A549 (cell line): ENCODE results near the gene AGPAT2. TPM values are rescaled to one million over a fixed set of nuclear protein-coding genes. Genes with fewer than 3 reads are reported as not detected.

Experiments
- ATAC-seq, 2 experiments: fragments of 200-7000 bp in 1 of 2; fragments of >200 bp in 1 of 2; cut with Nextera tagmentation in 1 of 2; cut with Tn5 transposase in 1 of 2; 3 replicates each; pipeline versions ENCODE4 v1.8.0 to v1.9.1; 2018 to 2020; ENCODE audit warnings: mild to moderate bottlenecking in 1 of 2, moderate library complexity in 1 of 2
- CTCF ChIA-PET: fragments of 300-600 bp; sonication (Branson Sonifier 250); formaldehyde crosslinking; extraction: SDS; loops from one replicate; lab custom pipeline; 2021; ENCODE audit warnings: antibody characterized with exemption, inconsistent platforms; lab: Yijun Ruan, JAX
- POLR2A ChIA-PET: fragments of 350-600 bp; formaldehyde crosslinking; extraction: SDS; loops from one replicate; lab custom pipeline; 2021; ENCODE audit warnings: antibody characterized with exemption, inconsistent platforms; lab: Yijun Ruan, JAX
- DNase-seq, 2 experiments: peaks; one replicate each; pipeline versions ENCODE4 v3.0.0 to v3.0.0-alpha.2; 2011 to 2016; ENCODE audit warnings: low read depth in 1 of 2, low spot score in 1 of 2
- FAIRE-seq: peaks from 2 replicates; lab custom pipeline; 2011; peaks lifted over from hg19 to GRCh38; lab: Jason Lieb, UNC
- H3K27ac ChIP-seq, 2 experiments: fragments of >200 bp; sonication (Bioruptor Twin); formaldehyde crosslinking; 3 replicates each; pipeline ENCODE4 v1.5.1; 2016 to 2017
- H3K4me1 ChIP-seq: fragments of >200 bp; sonication (Bioruptor Twin); formaldehyde crosslinking; 3 replicates; pipeline ENCODE4 v1.6.1; 2016
- H3K4me2 ChIP-seq: fragments of >200 bp; sonication (Bioruptor Twin); formaldehyde crosslinking; 3 replicates; pipeline ENCODE4 v1.6.1; 2016
- H3K4me3 ChIP-seq: fragments of >200 bp; sonication (Bioruptor Twin); formaldehyde crosslinking; 3 replicates; pipeline ENCODE4 v1.5.1; 2016
- H3K9me3 ChIP-seq: fragments of >200 bp; sonication (Bioruptor Twin); formaldehyde crosslinking; 3 replicates; pipeline ENCODE4 v1.6.1; 2016
- BHLHE40 ChIP-seq: IDR thresholded peaks from 2 replicates; pipeline ENCODE4 v1.6.1; 2012; ENCODE audit warnings: low read depth, low read length, inconsistent platforms
- CEBPB ChIP-seq, 2 experiments: fragments of >200 bp in 1 of 2; sonication (Bioruptor Twin) in 1 of 2; formaldehyde crosslinking in 1 of 2; IDR thresholded peaks; 2 replicates each; pipeline ENCODE4 v1.6.1; 2012 to 2016
- CHD2 ChIP-seq: fragments of 150-350 bp; IDR thresholded peaks from 2 replicates; pipeline ENCODE4 v1.6.1; 2014; ENCODE audit warnings: low read length; ENCODE audit not compliant: partially characterized antibody
- E2F6 ChIP-seq: IDR thresholded peaks from 2 replicates; pipeline ENCODE4 v1.6.1; 2012; ENCODE audit warnings: low read depth, borderline replicate concordance
- ELK1 ChIP-seq: fragments of 150-350 bp; IDR thresholded peaks from 2 replicates; pipeline ENCODE4 v1.6.1; 2014; ENCODE audit warnings: low read depth, mild to moderate bottlenecking, low read length
- FOSB ChIP-seq: fragments of 250-450 bp; sonication (Bioruptor Pico); IDR thresholded peaks from 2 replicates; pipeline ENCODE4 v1.5.0; 2020; ENCODE audit warnings: mild to moderate bottlenecking, moderate library complexity
- FOSL2 ChIP-seq, 2 experiments: fragments of 450-650 bp in 1 of 2; fragments of >200 bp in 1 of 2; sonication (Bioruptor Twin) in 1 of 2; formaldehyde crosslinking; IDR thresholded peaks; 2 replicates each; pipeline versions ENCODE4 v1.5.0 to v1.6.1; 2016 to 2020; ENCODE audit warnings: mild to moderate bottlenecking in 1 of 2, moderate library complexity in 1 of 2
- HES2 ChIP-seq: fragments of >200 bp; sonication (Bioruptor Twin); formaldehyde crosslinking; IDR thresholded peaks from 2 replicates; pipeline ENCODE4 v1.6.1; 2016
- HEYL ChIP-seq: fragments of 250-450 bp; sonication (Bioruptor Pico); IDR thresholded peaks from 2 replicates; pipeline ENCODE4 v1.8.0; 2021; ENCODE audit warnings: mild to moderate bottlenecking, moderate library complexity
- HMGXB4 ChIP-seq: fragments of 250-450 bp; sonication (Bioruptor Pico); IDR thresholded peaks from 2 replicates; pipeline ENCODE4 v1.5.0; 2021; ENCODE audit warnings: mild to moderate bottlenecking, moderate library complexity, borderline replicate concordance
- HOXB13 ChIP-seq: fragments of 250-450 bp; sonication (Bioruptor Pico); IDR thresholded peaks from 2 replicates; pipeline ENCODE4 v1.5.0; 2020; ENCODE audit warnings: low read depth, mild to moderate bottlenecking, moderate library complexity
- JUN ChIP-seq, 2 experiments: fragments of >200 bp; sonication (Bioruptor Twin); formaldehyde crosslinking; IDR thresholded peaks; 2 replicates in 1 of 2; 3 replicates in 1 of 2; pipeline ENCODE4 v1.6.1; 2016 to 2017
- JUNB ChIP-seq: fragments of >200 bp; sonication (Bioruptor Twin); formaldehyde crosslinking; IDR thresholded peaks from 2 replicates; pipeline ENCODE4 v1.6.1; 2016
- KDM1A ChIP-seq: fragments of 200-600 bp; sonication (generic); IDR thresholded peaks from 2 replicates; pipeline ENCODE4 v1.6.1; 2016; ENCODE audit warnings: low read depth, mild to moderate bottlenecking
- MAFK ChIP-seq: fragments of 450-650 bp; IDR thresholded peaks from 2 replicates; pipeline ENCODE4 v1.6.1; 2014; ENCODE audit not compliant: partially characterized antibody
- POLR2AphosphoS2 ChIP-seq: conservative IDR thresholded peaks from 2 replicates; pipeline ENCODE4 v1.6.1; 2012; ENCODE audit warnings: low read length, improper control_type of control experiment, inconsistent platforms
- RAD21 ChIP-seq, 2 experiments: fragments of >200 bp in 1 of 2; sonication (Bioruptor Twin) in 1 of 2; formaldehyde crosslinking in 1 of 2; IDR thresholded peaks in 1 of 2; conservative IDR thresholded peaks in 1 of 2; 2 replicates in 1 of 2; 3 replicates in 1 of 2; pipeline ENCODE4 v1.6.1; 2012 to 2018; ENCODE audit warnings: inconsistent platforms in 1 of 2
- RCOR1 ChIP-seq: fragments of 150-350 bp; IDR thresholded peaks from 2 replicates; pipeline ENCODE4 v1.6.1; 2014; ENCODE audit warnings: antibody characterized with exemption, low read length, low read depth
- REST ChIP-seq: fragments of 200-600 bp; sonication (generic); IDR thresholded peaks from 2 replicates; pipeline ENCODE4 v1.6.1; 2016; ENCODE audit warnings: antibody characterized with exemption, mild to moderate bottlenecking, moderate library complexity
- RFX5 ChIP-seq: fragments of 450-650 bp; IDR thresholded peaks from 2 replicates; pipeline ENCODE4 v1.7.1; 2014; ENCODE audit warnings: antibody characterized with exemption, mild to moderate bottlenecking, moderate library complexity
- RNF2 ChIP-seq: fragments of 200-600 bp; sonication (generic); IDR thresholded peaks from 2 replicates; pipeline ENCODE4 v1.6.1; 2016; ENCODE audit warnings: low read depth, mild to moderate bottlenecking, antibody characterized with exemption, moderate library complexity, borderline replicate concordance
- SMC3 ChIP-seq: fragments of >200 bp; sonication (Bioruptor Twin); formaldehyde crosslinking; IDR thresholded peaks from 3 replicates; pipeline ENCODE4 v1.6.1; 2018; ENCODE audit warnings: inconsistent platforms
- SREBF2 ChIP-seq: fragments of 450-650 bp; IDR thresholded peaks from 2 replicates; pipeline ENCODE4 v1.6.1; 2014; ENCODE audit warnings: mild to moderate bottlenecking, moderate library complexity
- USF2 ChIP-seq: fragments of 450-650 bp; IDR thresholded peaks from 2 replicates; pipeline ENCODE4 v1.6.1; 2014; ENCODE audit warnings: antibody characterized with exemption
- WGBS: methylation state at CpG from one replicate; pipeline ENCODE4 v1.1.6; 2017; ENCODE audit errors: missing lambda C conversion rate; 5-methylcytosine and 5-hydroxymethylcytosine counted together
- polyA plus RNA-seq, 4 experiments: library from polyadenylated mRNA; depleted of rRNA in 3 of 4; stranded (reverse); fragments of >200 nt; fragmentation: RNase III in 1 of 4; extraction: RNeasy Plus Mini Kit Qiagen cat#74134 plus additional on column Dnase treatment in 1 of 4; gene quantifications; 2 replicates in 3 of 4; 3 replicates in 1 of 4; pipeline ENCODE4 v1.2.3, GENCODE V29; 2011 to 2017

AGPAT2 gene
- polyA plus RNA-seq, 2 of the 4 experiments (the other 2 are of a cell fraction) = 32.3 to 49.5 TPM

- no peak for TF ChIP-seq RCOR1
- TF ChIP-seq HMGXB4 (CRISPR knock-in tag) = no peak
- no peak for TF ChIP-seq SREBF2
- TF ChIP-seq, all 56 proteins: peak for 0
- Histone ChIP-seq H3K27ac (peak overlapping the region in 1 of 2 experiments; percentile 96; a peak in 1 of 6 replicates), H3K4me3 (no peak overlapping the region), H3K9me3 (no peaks in the 10 kb centered on the region), H3K4me2 (peak overlapping the region; percentile 100; the same call in 1 of the 3 replicates), H3K4me1 (peaks cover 21% of the 10 kb centered on the region)
- no peak for FAIRE-seq
- ChIA-PET POLR2A (no interaction called here), CTCF (interaction anchor here (1.5 to 13.4 kb wide), 3 partner anchors 9 to 16 kb away, joined by 3 to 186 read pairs (median 7); no protein-coding TSS in a partner anchor)
- DNase-seq = no peak
- WGBS = 97% methylated on average over 13 of the region's 15 CpGs
- no peak for ATAC-seq
These were observed 2.5 kb downstream of the AGPAT2 start for GRCh38 chr9:136684799-136685198.

- Histone ChIP-seq H3K4me3 (no peak overlapping the region), H3K27ac (no peak overlapping the region), H3K9me3 (no peaks in the 10 kb centered on the region), H3K4me1 (peaks cover 21% of the 10 kb centered on the region)
- ATAC-seq (no peak), DNase-seq (no peak)
- ChIA-PET POLR2A (no interaction called here), CTCF (interaction anchor here (0.8 to 13.4 kb wide), 7 partner anchors 9 to 41 kb away, joined by 3 to 186 read pairs (median 4); no protein-coding TSS in a partner anchor)
- WGBS = 81% methylated on average over 15 of the region's 15 CpGs
- TF ChIP-seq ELK1 (no peak), HES2 (no peak), USF2 (no peak), BHLHE40 (no peak), JUN (IDR thresholded peaks at IDR 0.05) (no peak), JUNB (no peak), MAFK (no peak), HOXB13 (CRISPR knock-in tag) (no peak), CEBPB (IDR thresholded peaks at IDR 0.05) (no peak), FOSL2 (IDR thresholded peaks at IDR 0.05) (no peak), FOSL2 (CRISPR knock-in tag; IDR thresholded peaks at IDR 0.05) (no peak), CHD2 (no peak)
- TF ChIP-seq, all 56 proteins: peak for 0
- H3K4me2 ChIP-seq = no peak overlapping the region
- FAIRE-seq = no peak
These were observed 2.9 kb downstream of the AGPAT2 start for GRCh38 chr9:136684339-136684738.

GRCh38 chr9:136683755-136684154 is 3.5 kb downstream of the AGPAT2 start:
- ATAC-seq = no peak
- CTCF ChIA-PET = interaction anchor here (0.8 to 13.4 kb wide), 8 partner anchors 10 to 42 kb away, joined by 3 to 186 read pairs (median 6); no protein-coding TSS in a partner anchor
- TF ChIP-seq FOSB (CRISPR knock-in tag) (no peak), RNF2 (no peak), MAFK (no peak), RFX5 (no peak), REST (no peak), KDM1A (no peak), E2F6 (no peak), SMC3 (no peak), HEYL (CRISPR knock-in tag) (no peak), RAD21 (conservative IDR thresholded peaks at IDR 0.05 in 1 of 2, IDR thresholded peaks at IDR 0.05 in 1 of 2) (no peak), POLR2AphosphoS2 (no peak), JUNB (no peak)
- Histone ChIP-seq H3K4me3 (no peak overlapping the region), H3K4me2 (no peak overlapping the region), H3K27ac (no peak overlapping the region), H3K9me3 (no peaks in the 10 kb centered on the region), H3K4me1 (peaks cover 21% of the 10 kb centered on the region)
- WGBS = 91% methylated on average over 10 of the region's 14 CpGs
- no peak for FAIRE-seq
- POLR2A ChIA-PET = no interaction called here
- DNase-seq = no peak
